Stimulated activated CD4-positive, alpha-beta T cell treated with anti-CD3 and anti-CD28 coated beads, Interleukin-12 subunit alpha, Interleukin-12 subunit beta, amount 100 ng/mL, for 4 hours (primary cell): Measurements from ENCODE around the gene HBS1L.
"Not testable (repeated sequence)": the region's sequence is repeated elsewhere in the genome, so short reads cannot be mapped to it uniquely, and the experiment has no call there.

Experiments
- DNase-seq: peaks from one replicate; pipeline ENCODE4 v3.0.0-alpha.2; 2020

Gene HBS1L

GRCh38 chr6:135073756-135074393, 19.3 kb upstream of the HBS1L start:
- DNase-seq: no peak

GRCh38 chr6:135073217-135073616, 18.6 kb upstream of the HBS1L start:
- no peak for DNase-seq

- no peak for DNase-seq
Observed at GRCh38 chr6:135072753-135073152, 18.1 kb upstream of the HBS1L start.

- DNase-seq: no peak
Observed at GRCh38 chr6:135071541-135071940, 16.9 kb upstream of the HBS1L start.

- DNase-seq: no peak
Observed at GRCh38 chr6:135067911-135068310, 13.3 kb upstream of the HBS1L start.

- DNase-seq: peak; percentile 13
Observed at GRCh38 chr6:135066806-135067205, 12.2 kb upstream of the HBS1L start.

GRCh38 chr6:135066397-135066796, 11.8 kb upstream of the HBS1L start:
- DNase-seq: no peak

- DNase-seq: no peak
Observed at GRCh38 chr6:135064586-135064985, 10.0 kb upstream of the HBS1L start.

- no peak for DNase-seq
Observed at GRCh38 chr6:135063926-135064325, 9.3 kb upstream of the HBS1L start.

- no peak for DNase-seq
Observed at GRCh38 chr6:135062735-135063134, 8.1 kb upstream of the HBS1L start.

GRCh38 chr6:135060076-135060475, 5.5 kb upstream of the HBS1L start:
- no peak for DNase-seq

GRCh38 chr6:135058299-135058698, 3.7 kb upstream of the HBS1L start:
- not testable (repeated sequence) for DNase-seq

GRCh38 chr6:135056632-135057031, 2.0 kb upstream of the HBS1L start:
- DNase-seq: no peak

GRCh38 chr6:135054226-135054568, 425 bp downstream of the HBS1L start:
- DNase-seq: no peak

GRCh38 chr6:135053406-135053805, 1.2 kb downstream of the HBS1L start:
- DNase-seq: no peak

- no peak for DNase-seq
Observed at GRCh38 chr6:135052939-135053338, 1.7 kb downstream of the HBS1L start.

- DNase-seq: no peak
Observed at GRCh38 chr6:135048915-135049314, 5.7 kb downstream of the HBS1L start.

- DNase-seq: no peak
Observed at GRCh38 chr6:135047336-135047735, 7.3 kb downstream of the HBS1L start.

- no peak for DNase-seq
Observed at GRCh38 chr6:135046912-135047311, 7.7 kb downstream of the HBS1L start.

- DNase-seq: no peak
Observed at GRCh38 chr6:135044639-135045038, 10.0 kb downstream of the HBS1L start.

GRCh38 chr6:135043846-135044245, 10.8 kb downstream of the HBS1L start:
- DNase-seq: no peak

GRCh38 chr6:135043364-135043763, 11.3 kb downstream of the HBS1L start:
- DNase-seq: no peak

GRCh38 chr6:135038335-135038734, 16.3 kb downstream of the HBS1L start:
- DNase-seq: no peak

- DNase-seq: no peak
Observed at GRCh38 chr6:135037541-135037940, 17.1 kb downstream of the HBS1L start.

GRCh38 chr6:135036731-135037420, 17.7 kb downstream of the HBS1L start:
- no peak for DNase-seq
